GM12878 (cell line): ENCODE measurements around the gene PRCD. TPM values are rescaled to one million over a fixed set of nuclear protein-coding genes. Genes with fewer than 3 reads are reported as not detected.

ENCODE experiments used
- ATAC-seq: fragments of 200-7000 bp; cut with Tn5 transposase; 3 replicates; pipeline ENCODE4 v1.9.1; 2020; ENCODE audit warnings: mild to moderate bottlenecking, moderate library complexity
- BruUV-seq: library from RNA; stranded (reverse); fragments of 400-500 nt; replicated peaks from 2 replicates; lab custom pipeline; 2021; lab: Mats Ljungman, UMichigan
- CTCF ChIA-PET: fragments of 300-600 bp; sonication (Branson Sonifier 250); formaldehyde crosslinking; extraction: SDS; loops from one replicate; lab custom pipeline; 2021; ENCODE audit warnings: inconsistent platforms; lab: Yijun Ruan, JAX
- POLR2A ChIA-PET: fragments of 350-600 bp; formaldehyde crosslinking; extraction: SDS; loops from one replicate; lab custom pipeline; 2021; ENCODE audit warnings: inconsistent platforms; lab: Charles Lee
- RAD21 ChIA-PET: fragments of 300-600 bp; sonication (Branson Sonifier 250); formaldehyde crosslinking; loops from one replicate; lab custom pipeline; 2023; ENCODE audit warnings: antibody characterized with exemption; ENCODE audit not compliant: unreplicated experiment; lab: Charles Lee
- SMC1A ChIA-PET: fragments of 300-600 bp; sonication (Branson Sonifier 250); formaldehyde crosslinking; loops from one replicate; lab custom pipeline; 2023; ENCODE audit not compliant: unreplicated experiment, uncharacterized antibody; lab: Charles Lee
- DNase-seq: peaks from one replicate; pipeline ENCODE4 v3.0.0-alpha.2; 2011; ENCODE audit warnings: low read depth, low spot score
- FAIRE-seq: peaks from 3 replicates; lab custom pipeline; 2011; peaks lifted over from hg19 to GRCh38; lab: Jason Lieb, UNC
- H2AFZ ChIP-seq: 2 replicates; pipeline ENCODE4 v1.6.0; 2011; ENCODE audit warnings: low read depth, low read length, control low read depth; ENCODE audit not compliant: control insufficient read depth
- H3K27ac ChIP-seq: 2 replicates; pipeline ENCODE4 v1.5.1; 2011; ENCODE audit warnings: control low read depth; ENCODE audit not compliant: control insufficient read depth, insufficient read depth
- H3K27me3 ChIP-seq, 2 experiments: replicated peaks in 1 of 2; 2 replicates each; pipeline versions ENCODE4 v1.6.0 to v1.6.1; 2011; ENCODE audit warnings: low read length in 1 of 2; ENCODE audit not compliant: control insufficient read depth in 2 of 2, insufficient read depth in 2 of 2
- H3K36me3 ChIP-seq, 2 experiments: 2 replicates each; pipeline ENCODE4 v1.5.1; 2011; ENCODE audit warnings: low read length in 1 of 2; ENCODE audit not compliant: control insufficient read depth in 2 of 2, insufficient read depth in 2 of 2
- H3K4me1 ChIP-seq: 2 replicates; pipeline ENCODE4 v1.6.1; 2011; ENCODE audit warnings: mild to moderate bottlenecking, low read length, moderate library complexity, mixed read lengths; ENCODE audit not compliant: control insufficient read depth, insufficient read depth
- H3K4me2 ChIP-seq: 2 replicates; pipeline ENCODE4 v1.6.0; 2011; ENCODE audit warnings: control low read depth; ENCODE audit not compliant: control insufficient read depth, insufficient read depth
- H3K4me3 ChIP-seq: fragments of 200-600 bp; sonication (generic); 2 replicates; pipeline ENCODE4 v1.5.1; 2016
- H3K79me2 ChIP-seq: 2 replicates; pipeline ENCODE4 v1.6.0; 2011; ENCODE audit warnings: low read length; ENCODE audit not compliant: control insufficient read depth, insufficient read depth
- H3K9ac ChIP-seq: 2 replicates; pipeline ENCODE4 v1.8.0; 2011; ENCODE audit warnings: low read length, control low read depth, mixed read lengths; ENCODE audit not compliant: control insufficient read depth, insufficient read depth
- H3K9me3 ChIP-seq: replicated peaks from 3 replicates; pipeline ENCODE4 v1.5.1; 2011; ENCODE audit warnings: mild to moderate bottlenecking, low read length; ENCODE audit not compliant: control insufficient read depth, insufficient read depth
- H4K20me1 ChIP-seq: 2 replicates; pipeline ENCODE4 v1.6.0; 2011; ENCODE audit not compliant: control insufficient read depth, insufficient read depth
- ASH2L ChIP-seq: fragments of 300-600, 200-600 bp; sonication (generic); IDR thresholded peaks from 2 replicates; pipeline ENCODE4 v1.6.1; 2017; ENCODE audit warnings: low read depth, mild to moderate bottlenecking, borderline replicate concordance
- MTA3 ChIP-seq: IDR thresholded peaks from 2 replicates; pipeline ENCODE4 v1.6.1; 2012; ENCODE audit warnings: low read length, inconsistent platforms, borderline replicate concordance
- NR2C1 ChIP-seq: fragments of 450-650 bp; IDR thresholded peaks from 2 replicates; pipeline ENCODE4 v1.6.1; 2017; ENCODE audit warnings: antibody characterized with exemption, mild to moderate bottlenecking, moderate library complexity
- NR2C2 ChIP-seq: IDR thresholded peaks from 2 replicates; pipeline ENCODE4 v1.6.1; 2011; ENCODE audit warnings: borderline replicate concordance, low read depth; ENCODE audit not compliant: control insufficient read depth, insufficient read length
- SMAD1 ChIP-seq: fragments of 450-650 bp; IDR thresholded peaks from 2 replicates; pipeline ENCODE4 v1.6.1; 2018; ENCODE audit warnings: mild to moderate bottlenecking, low read depth; ENCODE audit not compliant: partially characterized antibody
- ZBTB11 ChIP-seq: fragments of 450-650 bp; formaldehyde crosslinking; IDR thresholded peaks from 2 replicates; pipeline ENCODE4 v1.5.0; 2022; ENCODE audit warnings: mild to moderate bottlenecking, missing genetic modification characterization
- WGBS: methylation state at CpG from one replicate; pipeline ENCODE4 v1.1.6; 2016; ENCODE audit warnings: low lambda C conversion rate; ENCODE audit not compliant: insufficient replicate concordance, insufficient coverage; ENCODE audit errors: missing lambda C conversion rate; 5-methylcytosine and 5-hydroxymethylcytosine counted together
- in situ Hi-C: fragments of 300-500 bp; cut with MboI; formaldehyde crosslinking; loops from 9 replicates; pipeline ENCODE4 v1.14.3; 2018; ENCODE audit warnings: mixed read lengths
- intact Hi-C: fragments of 100-400 bp; cut with micrococcal nuclease; formaldehyde crosslinking; loops from one replicate; pipeline ENCODE4 v1.14.2; 2022; ENCODE audit not compliant: unreplicated experiment
- polyA plus RNA-seq, 11 experiments: library from polyadenylated mRNA; depleted of rRNA in 4 of 11; unstranded in 6 of 11; stranded (reverse) in 5 of 11; fragments of >200 nt; fragmentation: Nextera tagmentation in 4 of 11; fragmentation: Illumina TruSeq in 1 of 11; extraction: Ambion mirVana in 4 of 11; extraction: Trizol in 1 of 11; gene quantifications; 1 replicate in 1 of 11; 2 replicates in 10 of 11; pipeline versions ENCODE4 v1.2.1 to v1.2.3, GENCODE V29; 2011 to 2016; ENCODE audit warnings: inconsistent platforms in 2 of 11, missing spikeins in 2 of 11, low read depth in 1 of 11
- total RNA-seq, 4 experiments: library from RNA; depleted of rRNA in 3 of 4; stranded (reverse); fragments of >200 nt in 3 of 4; fragmentation: Illumina TruSeq in 1 of 4; extraction: Trizol in 1 of 4; gene quantifications; 2 replicates each; pipeline versions ENCODE4 v1.2.1 to v1.2.3, GENCODE V29; 2013 to 2021
- TF ChIP-seq, protein P1 (sequence below): fragments of 150-350 bp; IDR thresholded peaks from 2 replicates; pipeline ENCODE4 v1.6.1; 2014; ENCODE audit warnings: mild to moderate bottlenecking, low read depth, low read length

The PRCD gene
- total and polyA plus RNA-seq, 10 of the 15 experiments (the other 5 are each of a cell fraction or from before 2014, with no cell fraction given): 0.18 to 0.95 (median 0.34) TPM; not detected in 4

GRCh38 chr17:76528528-76529223 is 11.2 kb upstream of the PRCD start (continued):
- no peak for TF ChIP-seq ZBTB11 (CRISPR knock-in tag)
- TF ChIP-seq MTA3: no peak
- TF ChIP-seq NR2C1: no peak

DNA sequence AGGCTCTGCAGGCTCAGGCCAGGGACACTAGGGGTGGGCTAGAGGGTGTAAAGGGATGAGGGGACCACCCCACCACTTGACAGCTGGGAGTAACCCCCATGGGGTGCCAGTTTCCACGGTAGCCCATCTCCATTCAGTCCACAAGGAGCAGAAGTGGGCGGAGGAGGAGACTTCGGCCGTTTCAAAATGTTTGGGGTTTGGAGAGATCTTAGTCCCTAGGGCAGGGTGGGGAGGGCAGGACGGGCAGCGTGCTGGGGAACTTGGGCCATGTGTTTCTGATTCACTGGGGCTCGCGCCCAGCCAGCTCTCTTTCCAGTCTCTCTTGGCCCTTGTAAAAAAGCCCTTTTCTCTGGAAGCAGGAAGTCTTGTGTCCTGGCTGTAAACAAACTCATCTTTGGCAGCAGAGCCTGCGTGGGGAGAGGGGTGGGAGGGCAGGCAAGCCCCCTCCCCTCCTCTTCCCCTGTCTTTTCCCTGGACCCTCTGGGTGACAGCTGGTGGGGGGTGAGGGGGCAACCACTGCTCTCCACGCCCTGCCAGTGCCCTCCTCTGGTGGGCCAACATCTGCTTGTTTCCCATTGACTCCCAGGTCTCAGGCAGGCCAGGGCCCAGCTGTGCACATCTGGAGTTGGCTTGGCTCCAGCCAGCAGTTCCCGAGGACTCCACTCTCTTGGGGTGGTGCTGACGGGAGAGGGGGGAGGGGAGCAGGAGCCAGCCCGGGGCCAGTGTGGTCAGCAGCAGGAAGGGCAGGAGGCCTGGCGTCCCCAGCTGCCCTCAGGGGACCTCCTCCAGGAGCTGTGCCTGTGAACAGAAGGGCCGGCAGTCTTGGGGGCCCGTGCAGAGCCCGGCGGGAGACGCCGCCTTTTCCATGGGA is 10.4 kb upstream of the PRCD start:
- Histone ChIP-seq H2AFZ (peak overlapping the region; percentile 9; the same call in 1 of the 2 replicates), H3K4me2 (peak overlapping the region; percentile 39; the same call in 1 of the 2 replicates), H3K27ac (no peak overlapping the region), H3K9me3 (no peaks in the 10 kb centered on the region), H3K4me3 (peak overlapping the region; percentile 27; the same call in 1 of the 2 replicates), H3K79me2 (no peaks in the 10 kb centered on the region), H3K27me3 (no peaks in the 10 kb centered on the region), H4K20me1 (no peaks in the 10 kb centered on the region), H3K9ac (no peak overlapping the region), H3K36me3 (no peaks in the 10 kb centered on the region), H3K4me1 (peaks cover 12% of the 10 kb centered on the region)
- CTCF ChIA-PET: interaction anchor here (0.8 to 4.0 kb wide), 11 partner anchors 14 to 152 kb away, joined by 3 to 41 read pairs (median 6); partner anchors contain the start of gene ST6GALNAC2
- SMC1A ChIA-PET: interaction anchor here (0.9 to 2.8 kb wide), 8 partner anchors 16 to 538 kb away, joined by 3 to 16 read pairs (median 7); no protein-coding TSS in a partner anchor
- DNase-seq (no peak), ATAC-seq (peak; percentile 4; the same call in 2 of the 3 replicates), FAIRE-seq (no peak)
- RAD21 ChIA-PET: interaction anchor here (0.9 to 2.5 kb wide), 8 partner anchors 17 to 152 kb away, joined by 3 to 20 read pairs (median 6); no protein-coding TSS in a partner anchor
- intact Hi-C loops: no loop called here
- no peak for TF ChIP-seq NR2C2
- TF ChIP-seq, protein P1, sequence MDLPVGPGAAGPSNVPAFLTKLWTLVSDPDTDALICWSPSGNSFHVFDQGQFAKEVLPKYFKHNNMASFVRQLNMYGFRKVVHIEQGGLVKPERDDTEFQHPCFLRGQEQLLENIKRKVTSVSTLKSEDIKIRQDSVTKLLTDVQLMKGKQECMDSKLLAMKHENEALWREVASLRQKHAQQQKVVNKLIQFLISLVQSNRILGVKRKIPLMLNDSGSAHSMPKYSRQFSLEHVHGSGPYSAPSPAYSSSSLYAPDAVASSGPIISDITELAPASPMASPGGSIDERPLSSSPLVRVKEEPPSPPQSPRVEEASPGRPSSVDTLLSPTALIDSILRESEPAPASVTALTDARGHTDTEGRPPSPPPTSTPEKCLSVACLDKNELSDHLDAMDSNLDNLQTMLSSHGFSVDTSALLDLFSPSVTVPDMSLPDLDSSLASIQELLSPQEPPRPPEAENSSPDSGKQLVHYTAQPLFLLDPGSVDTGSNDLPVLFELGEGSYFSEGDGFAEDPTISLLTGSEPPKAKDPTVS: no peak
- TF ChIP-seq NR2C1: no peak
- no peak for TF ChIP-seq ASH2L
- TF ChIP-seq SMAD1: no peak
- BruUV-seq: no TSS peak
- POLR2A ChIA-PET: interaction anchor here (0.6 kb wide), 1 partner anchor 178 kb away, joined by 3 read pairs; no protein-coding TSS in a partner anchor
- WGBS: 54% methylated on average over 19 of the region's 20 CpGs
- in situ Hi-C loops: no loop called here
